Heart left ventricle (tissue), 13 donors: ENCODE data around the gene NHLRC2.

ENCODE experiments used
- POLR2A ChIP-seq, 2 donors: fragments of 450-650 bp; IDR thresholded peaks; one replicate each; pipeline ENCODE4 v1.6.1; 2017; ENCODE audit warnings: antibody characterized with exemption in 2 of 2, mild to moderate bottlenecking in 2 of 2, moderate library complexity in 2 of 2
- TF ChIP-seq, protein P1 (sequence below), 12 donors: fragments of 200-600 bp; sonication (generic) in 4 of 12; IDR thresholded peaks; one replicate each; pipeline versions ENCODE4 v1.5.0 to v1.8.0; 2018 to 2022; ENCODE audit warnings: antibody characterized with exemption in 12 of 12, mild to moderate bottlenecking in 5 of 12
- donor health status: ischemic (EF 13 %, LVEDD 7.1; RV severe dilation, severe dysfunction).
- donor health status: DM: no; HTN: yes; CAD: no.
- donor health status: DM: no; HTN: no; CAD: no.
- donor health status: ischemic (EF 25% LVEDD 6.9; RV normal size, moderate dysfunction).
- donor health status: ischemic (EF 25% LVEDD 5.7; RV mildly dilated, moderate dysfunction).
- donor health status: ischemic (EF 35%, LVEDD 5.7; RV mildly dilated, moderate dysfunction).
- donor health status: nonischemic (EF 11% LVEDD 7.7; RV severe dilation, severe dysfunction).
- donor health status: DM: yes; HTN: yes; CAD: no.
- donor health status: PGD.
- donor health status: ischemic (EF 29% LVEDD 5.4; RV normal size, mild dysfunction).
- donor health status: nonischemic (EF 23%, LVEDD 6.1; RV moderate dilation, normal function).

GRCh38 chr10:113880236-113880635 lies 25.8 kb downstream of the NHLRC2 start:
- TF ChIP-seq, protein P1, sequence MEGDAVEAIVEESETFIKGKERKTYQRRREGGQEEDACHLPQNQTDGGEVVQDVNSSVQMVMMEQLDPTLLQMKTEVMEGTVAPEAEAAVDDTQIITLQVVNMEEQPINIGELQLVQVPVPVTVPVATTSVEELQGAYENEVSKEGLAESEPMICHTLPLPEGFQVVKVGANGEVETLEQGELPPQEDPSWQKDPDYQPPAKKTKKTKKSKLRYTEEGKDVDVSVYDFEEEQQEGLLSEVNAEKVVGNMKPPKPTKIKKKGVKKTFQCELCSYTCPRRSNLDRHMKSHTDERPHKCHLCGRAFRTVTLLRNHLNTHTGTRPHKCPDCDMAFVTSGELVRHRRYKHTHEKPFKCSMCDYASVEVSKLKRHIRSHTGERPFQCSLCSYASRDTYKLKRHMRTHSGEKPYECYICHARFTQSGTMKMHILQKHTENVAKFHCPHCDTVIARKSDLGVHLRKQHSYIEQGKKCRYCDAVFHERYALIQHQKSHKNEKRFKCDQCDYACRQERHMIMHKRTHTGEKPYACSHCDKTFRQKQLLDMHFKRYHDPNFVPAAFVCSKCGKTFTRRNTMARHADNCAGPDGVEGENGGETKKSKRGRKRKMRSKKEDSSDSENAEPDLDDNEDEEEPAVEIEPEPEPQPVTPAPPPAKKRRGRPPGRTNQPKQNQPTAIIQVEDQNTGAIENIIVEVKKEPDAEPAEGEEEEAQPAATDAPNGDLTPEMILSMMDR (IDR thresholded peaks at IDR 0.05): no peak
- no peak for TF ChIP-seq POLR2A (IDR thresholded peaks at IDR 0.05)
